ENCODE measurements around the gene ANAPC2.
"Not testable (repeated sequence)": the region's sequence is repeated elsewhere in the genome, so short reads cannot be mapped to it uniquely, and the experiment has no call there.

ANAPC2 gene

GRCh38 chr9:137138058-137138721 is 50.2 kb downstream of the ANAPC2 start:
- Histone ChIP-seq H3K27me3 (ENCODE audit: control insufficient read depth in 5 of 5, insufficient read depth in 4 of 5, low read length in 5 of 5) (peaks cover 52 to 73% (median 66%) of the 10 kb centered on the region in 5 donors), H3K9ac (ENCODE audit: low read length in 5 of 5) (no peak overlapping the region), H3K36me3 (ENCODE audit: control insufficient read depth in 5 of 5, insufficient read depth in 5 of 5, low read length in 5 of 5) (no peaks in the 10 kb centered on the region), H3K4me3 (ENCODE audit: low read depth in 1 of 5, low read length in 5 of 5) (no peak overlapping the region), H3K9me3 (ENCODE audit: control insufficient read depth in 5 of 5, low read length in 5 of 5) (no peaks in the 10 kb centered on the region), H3K4me1 (ENCODE audit: control insufficient read depth in 5 of 5, insufficient read depth in 5 of 5, low read length in 5 of 5) (peaks cover 0 to 6% (median 3%) of the 10 kb centered on the region in 5 donors), H3K27ac (ENCODE audit: low read depth, low read length) (no peak overlapping the region)

GRCh38 chr9:137136881-137137607 is 51.3 kb downstream of the ANAPC2 start:
- H3K27me3 ChIP-seq (ENCODE audit: control insufficient read depth in 5 of 5, insufficient read depth in 4 of 5, low read length in 5 of 5): peaks cover 41 to 62% (median 54%) of the 10 kb centered on the region in 5 donors
- H3K4me3 ChIP-seq (ENCODE audit: low read depth in 1 of 5, low read length in 5 of 5): no peak overlapping the region
- H3K9me3 ChIP-seq (ENCODE audit: control insufficient read depth in 5 of 5, low read length in 5 of 5): no peaks in the 10 kb centered on the region
- no peaks in the 10 kb centered on the region for H3K36me3 ChIP-seq (ENCODE audit: control insufficient read depth in 5 of 5, insufficient read depth in 5 of 5, low read length in 5 of 5)
- H3K27ac ChIP-seq (ENCODE audit: low read depth, low read length): no peak overlapping the region
- no peak overlapping the region for H3K9ac ChIP-seq (ENCODE audit: low read length in 5 of 5)
- H3K4me1 ChIP-seq (ENCODE audit: control insufficient read depth in 5 of 5, insufficient read depth in 5 of 5, low read length in 5 of 5): peaks cover 0 to 6% (median 3%) of the 10 kb centered on the region in 5 donors

DNA sequence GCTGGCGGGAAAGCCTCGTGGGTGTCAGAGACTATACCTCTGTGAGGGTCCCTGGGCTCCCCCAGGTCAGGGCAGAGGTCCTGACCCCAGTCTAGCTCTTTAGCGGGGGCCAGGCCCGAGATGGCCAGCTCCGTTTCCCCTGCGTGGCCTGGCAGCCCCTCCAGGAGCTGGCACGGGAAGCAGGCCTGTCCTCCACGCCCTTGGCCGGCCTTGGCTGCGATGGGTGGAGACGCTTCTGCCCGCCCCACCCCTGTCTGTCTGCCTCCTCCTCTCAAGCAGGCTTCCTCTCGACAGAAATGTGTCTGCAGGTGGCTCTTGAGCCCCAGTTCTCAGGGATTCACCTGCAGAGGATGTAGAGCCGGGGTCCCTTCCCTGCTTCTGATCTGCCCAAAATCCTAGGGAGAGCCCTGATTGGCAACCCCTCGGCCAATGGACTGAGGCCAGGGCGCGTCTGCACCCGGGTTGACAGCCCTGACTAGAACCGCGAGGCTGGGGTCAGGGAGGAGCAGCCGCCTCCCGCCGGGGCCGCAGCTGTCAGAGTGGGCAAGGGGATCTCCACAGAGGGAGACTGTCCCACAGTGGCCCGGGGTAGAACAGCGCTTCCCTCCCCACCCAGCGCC is 52.0 kb downstream of the ANAPC2 start:
- Histone ChIP-seq H3K9me3 (ENCODE audit: control insufficient read depth in 5 of 5, low read length in 5 of 5) (no peaks in the 10 kb centered on the region), H3K27me3 (ENCODE audit: control insufficient read depth in 5 of 5, insufficient read depth in 4 of 5, low read length in 5 of 5) (peaks cover 35 to 55% (median 47%) of the 10 kb centered on the region in 5 donors)

DNA sequence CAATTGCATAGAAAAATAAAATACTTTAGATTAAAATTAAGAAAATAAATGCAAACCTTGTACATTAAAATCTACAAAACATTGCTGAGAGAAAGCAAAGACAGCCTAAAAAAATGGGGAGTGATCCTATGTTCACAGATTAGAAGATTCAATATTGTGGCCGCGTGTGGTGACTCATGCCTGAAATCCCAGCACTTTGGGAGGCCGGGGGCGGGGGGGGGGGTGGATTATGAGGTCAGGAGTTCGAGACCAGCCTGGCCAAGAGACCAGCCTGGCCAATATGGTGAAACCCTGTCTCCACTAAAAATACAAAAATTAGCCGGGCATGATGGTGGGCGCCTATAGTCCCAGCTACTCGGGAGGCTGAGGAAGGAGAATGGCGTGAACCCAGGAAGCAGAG is 53.2 kb downstream of the ANAPC2 start:
- H3K4me1 ChIP-seq (ENCODE audit: control insufficient read depth in 5 of 5, insufficient read depth in 5 of 5, low read length in 5 of 5); H3K4me3 ChIP-seq (ENCODE audit: low read depth in 1 of 5, low read length in 5 of 5); H3K9ac ChIP-seq (ENCODE audit: low read length in 5 of 5); H3K36me3 ChIP-seq (ENCODE audit: control insufficient read depth in 5 of 5, insufficient read depth in 5 of 5, low read length in 5 of 5); H3K9me3 ChIP-seq (ENCODE audit: control insufficient read depth in 5 of 5, low read length in 5 of 5); H3K27ac ChIP-seq (ENCODE audit: low read depth, low read length): not testable (repeated sequence)
- H3K27me3 ChIP-seq (ENCODE audit: control insufficient read depth in 5 of 5, insufficient read depth in 4 of 5, low read length in 5 of 5): peaks cover 32 to 43% (median 35%) of the 10 kb centered on the region in 5 donors

More for the DNA sequence above, 52.0 kb downstream of the ANAPC2 start:
- Histone ChIP-seq H3K4me3 (ENCODE audit: low read depth in 1 of 5, low read length in 5 of 5) (no peak overlapping the region), H3K9ac (ENCODE audit: low read length in 5 of 5) (no peak overlapping the region), H3K36me3 (ENCODE audit: control insufficient read depth in 5 of 5, insufficient read depth in 5 of 5, low read length in 5 of 5) (no peaks in the 10 kb centered on the region), H3K27ac (ENCODE audit: low read depth, low read length) (no peak overlapping the region), H3K4me1 (ENCODE audit: control insufficient read depth in 5 of 5, insufficient read depth in 5 of 5, low read length in 5 of 5) (peaks cover 0 to 6% (median 3%) of the 10 kb centered on the region in 5 donors)

- H3K36me3 ChIP-seq (ENCODE audit: control insufficient read depth in 5 of 5, insufficient read depth in 5 of 5, low read length in 5 of 5): no peaks in the 10 kb centered on the region
- H3K27ac ChIP-seq (ENCODE audit: low read depth, low read length): no peak overlapping the region
- peaks cover 23 to 34% (median 29%) of the 10 kb centered on the region in 5 donors for H3K27me3 ChIP-seq (ENCODE audit: control insufficient read depth in 5 of 5, insufficient read depth in 4 of 5, low read length in 5 of 5)
- H3K9ac ChIP-seq (ENCODE audit: low read length in 5 of 5): no peak overlapping the region
- no peak overlapping the region for H3K4me3 ChIP-seq (ENCODE audit: low read depth in 1 of 5, low read length in 5 of 5)
- peaks cover 0 to 8% (median 4%) of the 10 kb centered on the region in 5 donors for H3K9me3 ChIP-seq (ENCODE audit: control insufficient read depth in 5 of 5, low read length in 5 of 5)
- H3K4me1 ChIP-seq (ENCODE audit: control insufficient read depth in 5 of 5, insufficient read depth in 5 of 5, low read length in 5 of 5): peaks cover 0 to 19% (median 5%) of the 10 kb centered on the region in 5 donors
Measured at GRCh38 chr9:137134191-137134590, 54.2 kb downstream of the ANAPC2 start.

- Histone ChIP-seq H3K9me3 (ENCODE audit: control insufficient read depth in 5 of 5, low read length in 5 of 5) (peaks cover 0 to 8% (median 4%) of the 10 kb centered on the region in 5 donors), H3K27me3 (ENCODE audit: control insufficient read depth in 5 of 5, insufficient read depth in 4 of 5, low read length in 5 of 5) (no peaks in the 10 kb centered on the region), H3K27ac (ENCODE audit: low read depth, low read length) (no peak overlapping the region), H3K36me3 (ENCODE audit: control insufficient read depth in 5 of 5, insufficient read depth in 5 of 5, low read length in 5 of 5) (no peaks in the 10 kb centered on the region), H3K4me3 (ENCODE audit: low read depth in 1 of 5, low read length in 5 of 5) (peak overlapping the region in 4 of 5 donors; percentile 72 to 84 (median 78)), H3K9ac (ENCODE audit: low read length in 5 of 5) (no peak overlapping the region), H3K4me1 (ENCODE audit: control insufficient read depth in 5 of 5, insufficient read depth in 5 of 5, low read length in 5 of 5) (peaks cover 0 to 40% (median 28%) of the 10 kb centered on the region in 5 donors)
Measured at GRCh38 chr9:137130176-137130755, 58.1 kb downstream of the ANAPC2 start.

- Histone ChIP-seq H3K27me3 (ENCODE audit: control insufficient read depth in 5 of 5, insufficient read depth in 4 of 5, low read length in 5 of 5) (no peaks in the 10 kb centered on the region), H3K9me3 (ENCODE audit: control insufficient read depth in 5 of 5, low read length in 5 of 5) (peaks cover 0 to 8% (median 4%) of the 10 kb centered on the region in 5 donors), H3K27ac (ENCODE audit: low read depth, low read length) (no peak overlapping the region), H3K36me3 (ENCODE audit: control insufficient read depth in 5 of 5, insufficient read depth in 5 of 5, low read length in 5 of 5) (no peaks in the 10 kb centered on the region), H3K4me3 (ENCODE audit: low read depth in 1 of 5, low read length in 5 of 5) (peak overlapping the region in 4 of 5 donors; percentile 72 to 84 (median 78)), H3K9ac (ENCODE audit: low read length in 5 of 5) (peak overlapping the region in 4 of 5 donors; percentile 46 to 67 (median 60)), H3K4me1 (ENCODE audit: control insufficient read depth in 5 of 5, insufficient read depth in 5 of 5, low read length in 5 of 5) (peaks cover 0 to 40% (median 28%) of the 10 kb centered on the region in 5 donors)
Measured at GRCh38 chr9:137129456-137130175, 58.7 kb downstream of the ANAPC2 start.

GRCh38 chr9:137128862-137129455 is 59.4 kb downstream of the ANAPC2 start:
- Histone ChIP-seq H3K4me3 (ENCODE audit: low read depth in 1 of 5, low read length in 5 of 5) (peak overlapping the region; percentile 69 to 84 (median 76)), H3K4me1 (ENCODE audit: control insufficient read depth in 5 of 5, insufficient read depth in 5 of 5, low read length in 5 of 5) (peaks cover 0 to 40% (median 28%) of the 10 kb centered on the region in 5 donors), H3K9me3 (ENCODE audit: control insufficient read depth in 5 of 5, low read length in 5 of 5) (peaks cover 0 to 8% (median 4%) of the 10 kb centered on the region in 5 donors), H3K27ac (ENCODE audit: low read depth, low read length) (no peak overlapping the region), H3K27me3 (ENCODE audit: control insufficient read depth in 5 of 5, insufficient read depth in 4 of 5, low read length in 5 of 5) (no peaks in the 10 kb centered on the region), H3K9ac (ENCODE audit: low read length in 5 of 5) (peak overlapping the region in 4 of 5 donors; percentile 46 to 67 (median 64)), H3K36me3 (ENCODE audit: control insufficient read depth in 5 of 5, insufficient read depth in 5 of 5, low read length in 5 of 5) (no peaks in the 10 kb centered on the region)
